Prostate gland (tissue), 2 donors: Measurements from ENCODE around the gene GSDME. TPM values are rescaled to one million over a fixed set of nuclear protein-coding genes. Genes with fewer than 3 reads are reported as not detected.

ENCODE experiments used
- DNase-seq: peaks from one replicate; pipeline ENCODE4 v3.0.0-alpha.2; 2019; ENCODE audit warnings: low spot score
- H3K27ac ChIP-seq, 2 donors: fragments of 200-600 bp; sonication (generic); 2 replicates each; pipeline ENCODE4 v1.5.1; 2017 to 2019
- H3K27me3 ChIP-seq: fragments of 200-600 bp; sonication (generic); replicated peaks from 2 replicates; pipeline ENCODE4 v1.5.1; 2019; ENCODE audit not compliant: insufficient read depth
- H3K36me3 ChIP-seq, 2 donors: fragments of 200-600 bp; sonication (generic); 1 replicate in 1 of 2; 2 replicates in 1 of 2; pipeline versions ENCODE4 v1.5.1 to v1.8.1; 2017 to 2019
- H3K4me1 ChIP-seq: fragments of 200-600 bp; sonication (generic); replicated peaks from 2 replicates; pipeline ENCODE4 v1.5.1; 2019
- H3K4me3 ChIP-seq, 2 donors: fragments of 200-600 bp; sonication (generic); 2 replicates each; pipeline ENCODE4 v1.5.1; 2017 to 2019
- H3K9me3 ChIP-seq: fragments of 200-600 bp; sonication (generic); 2 replicates; pipeline ENCODE4 v1.5.1; 2017
- POLR2A ChIP-seq: fragments of 450-650 bp; IDR thresholded peaks from one replicate; pipeline ENCODE4 v1.6.1; 2016; ENCODE audit warnings: antibody characterized with exemption, mild to moderate bottlenecking
- POLR2AphosphoS5 ChIP-seq: sonication (generic); formaldehyde crosslinking; IDR thresholded peaks from one replicate; pipeline ENCODE4 v1.6.1; 2017; ENCODE audit warnings: antibody characterized with exemption
- WGBS: methylation state at CpG from one replicate; pipeline ENCODE4 v1.1.5; 2018; 5-methylcytosine and 5-hydroxymethylcytosine counted together
- intact Hi-C: fragments of 100-400 bp; cut with DNase I; formaldehyde crosslinking; loops from one replicate; pipeline ENCODE4 v1.14.2; 2022
- total RNA-seq, 2 donors: library from RNA; depleted of rRNA; stranded (reverse); fragments of >200 nt; gene quantifications; one replicate each; pipeline ENCODE4 v1.1.0, GENCODE V29; 2016
- TF ChIP-seq, protein P1 (sequence below), 4 experiments: fragments of 200-600 bp in 2 of 4; fragments of 450-650 bp in 2 of 4; sonication (generic) in 2 of 4; IDR thresholded peaks; 1 replicate in 3 of 4; 2 replicates in 1 of 4; pipeline ENCODE4 v1.5.1; 2016 to 2019; ENCODE audit warnings: antibody characterized with exemption in 4 of 4, mild to moderate bottlenecking in 2 of 4, moderate library complexity in 2 of 4

Gene GSDME
- total RNA-seq, 2 donors from 2014 or later, result 4.2 to 39.3 TPM

GRCh38 chr7:24654305-24654704 lies 103.0 kb downstream of the GSDME start:
- Histone ChIP-seq H3K27me3 (no peaks in the 10 kb centered on the region), H3K9me3 (no peaks in the 10 kb centered on the region), H3K27ac (no peak overlapping the region), H3K4me3 (no peak overlapping the region), H3K36me3 (no peaks in the 10 kb centered on the region), H3K4me1 (no peaks in the 10 kb centered on the region)
- no peak for TF ChIP-seq POLR2A
- TF ChIP-seq, protein P1, sequence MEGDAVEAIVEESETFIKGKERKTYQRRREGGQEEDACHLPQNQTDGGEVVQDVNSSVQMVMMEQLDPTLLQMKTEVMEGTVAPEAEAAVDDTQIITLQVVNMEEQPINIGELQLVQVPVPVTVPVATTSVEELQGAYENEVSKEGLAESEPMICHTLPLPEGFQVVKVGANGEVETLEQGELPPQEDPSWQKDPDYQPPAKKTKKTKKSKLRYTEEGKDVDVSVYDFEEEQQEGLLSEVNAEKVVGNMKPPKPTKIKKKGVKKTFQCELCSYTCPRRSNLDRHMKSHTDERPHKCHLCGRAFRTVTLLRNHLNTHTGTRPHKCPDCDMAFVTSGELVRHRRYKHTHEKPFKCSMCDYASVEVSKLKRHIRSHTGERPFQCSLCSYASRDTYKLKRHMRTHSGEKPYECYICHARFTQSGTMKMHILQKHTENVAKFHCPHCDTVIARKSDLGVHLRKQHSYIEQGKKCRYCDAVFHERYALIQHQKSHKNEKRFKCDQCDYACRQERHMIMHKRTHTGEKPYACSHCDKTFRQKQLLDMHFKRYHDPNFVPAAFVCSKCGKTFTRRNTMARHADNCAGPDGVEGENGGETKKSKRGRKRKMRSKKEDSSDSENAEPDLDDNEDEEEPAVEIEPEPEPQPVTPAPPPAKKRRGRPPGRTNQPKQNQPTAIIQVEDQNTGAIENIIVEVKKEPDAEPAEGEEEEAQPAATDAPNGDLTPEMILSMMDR (IDR thresholded peaks at IDR 0.05), result no peak
- TF ChIP-seq POLR2AphosphoS5, result no peak
- intact Hi-C loops, result no loop called here
- no peak for DNase-seq
- WGBS, result 68% methylated on average over 1 of the region's 1 CpG

DNA sequence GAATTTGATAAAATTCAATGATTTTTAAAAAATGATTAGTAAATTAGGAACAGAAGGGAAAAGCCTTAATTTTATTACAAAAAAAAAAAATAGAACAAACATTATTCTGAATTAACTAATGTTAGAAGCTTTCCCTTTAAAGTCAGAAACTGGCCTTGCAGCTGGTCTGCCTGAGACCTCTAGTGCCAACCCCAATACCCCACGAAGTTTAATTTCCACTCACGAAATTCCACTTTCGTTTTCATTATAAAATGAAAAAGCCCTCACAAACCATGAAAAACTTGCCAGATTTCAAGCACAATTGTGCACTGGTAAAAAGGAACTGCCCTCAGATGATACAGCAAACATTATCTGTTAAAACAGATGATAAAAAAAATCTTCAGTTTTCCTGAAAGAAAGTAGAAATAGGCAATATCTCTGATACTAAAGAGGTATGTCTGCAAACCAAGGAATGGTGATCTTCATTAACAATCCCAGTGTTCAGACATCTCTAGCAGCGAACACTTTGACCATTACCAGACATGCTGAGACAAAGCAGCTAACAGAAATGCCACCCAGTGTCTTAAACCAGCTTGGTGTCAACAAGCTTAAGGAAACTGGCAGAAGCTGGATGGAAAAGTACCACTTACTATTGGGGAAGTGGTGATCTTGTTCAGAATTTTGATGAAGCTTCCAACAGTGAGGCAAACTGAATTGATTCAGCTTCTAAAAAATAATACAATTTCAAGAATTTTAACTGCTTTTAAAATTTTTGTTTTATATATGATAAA lies 103.8 kb downstream of the GSDME start:
- Histone ChIP-seq H3K4me3 (no peak overlapping the region), H3K27ac (peak overlapping the region in 1 of 2 donors; percentile 18), H3K9me3 (no peaks in the 10 kb centered on the region), H3K4me1 (no peaks in the 10 kb centered on the region), H3K27me3 (no peaks in the 10 kb centered on the region), H3K36me3 (no peaks in the 10 kb centered on the region)
- WGBS, result 40% methylated on average over 4 of the region's 4 CpGs
- intact Hi-C loops, result no loop called here
- peak; percentile 58 for TF ChIP-seq POLR2AphosphoS5
- TF ChIP-seq, protein P1 (IDR thresholded peaks at IDR 0.05), result no peak
- peak; percentile 37 for DNase-seq

DNA sequence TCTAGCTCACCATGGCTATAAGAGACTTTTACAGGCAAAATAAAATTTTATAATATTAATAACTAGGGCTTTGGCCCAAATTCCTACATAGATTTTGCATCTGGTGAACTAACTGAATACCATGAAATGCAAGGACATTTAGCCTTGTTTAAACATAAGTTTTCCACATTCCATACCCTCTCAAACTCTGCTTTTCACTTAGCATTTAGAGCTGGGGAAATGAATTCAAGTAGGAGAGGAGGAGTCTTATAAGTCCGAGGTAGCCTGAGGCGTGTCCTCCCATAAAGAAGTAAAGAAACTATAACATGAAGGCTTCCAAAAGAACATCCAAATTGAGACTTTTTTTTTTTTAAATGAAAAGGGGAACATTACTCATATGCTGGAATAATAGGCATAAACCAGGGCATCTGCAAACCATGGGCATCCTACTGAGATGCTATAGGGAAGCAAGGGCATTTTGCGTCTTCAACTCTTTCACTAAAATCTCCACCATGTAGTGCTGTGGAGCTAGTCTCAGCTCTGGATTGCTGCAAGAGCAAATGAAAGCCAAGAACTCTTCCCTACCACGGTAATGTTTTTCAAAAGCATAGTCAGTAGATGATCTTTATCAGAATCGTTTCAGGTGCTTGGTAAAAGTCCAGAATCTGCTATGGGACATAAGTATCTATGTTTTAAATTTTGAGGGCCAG lies 104.9 kb downstream of the GSDME start:
- intact Hi-C loops, result no loop called here
- no peaks in the 10 kb centered on the region for H3K4me1 ChIP-seq
- no peak overlapping the region for H3K27ac ChIP-seq
- no peak for DNase-seq
- WGBS, result 53% methylated on average over 5 of the region's 5 CpGs
- H3K4me3 ChIP-seq, result no peak overlapping the region
- H3K27me3 ChIP-seq, result no peaks in the 10 kb centered on the region
- no peaks in the 10 kb centered on the region for H3K9me3 ChIP-seq
- no peaks in the 10 kb centered on the region for H3K36me3 ChIP-seq
- TF ChIP-seq, protein P1 (IDR thresholded peaks at IDR 0.05), result no peak
- no peak for TF ChIP-seq POLR2AphosphoS5
- TF ChIP-seq POLR2A, result no peak

Other genes starting within 250 kb of the GSDME start
- gene PALS2, start 184.0 kb downstream of the GSDME start, total RNA-seq, result 10 to 100 TPM; 13.3 to 20.4 TPM
- gene OSBPL3, start 222.7 kb upstream of the GSDME start, total RNA-seq, result 1 to 10 TPM; 3.1 to 6.3 TPM